MCF 10A (cell line): ENCODE results near the gene CPVL. TPM values are rescaled to one million over a fixed set of nuclear protein-coding genes. Genes with fewer than 3 reads are reported as not detected.

Experiments used
- BruUV-seq: library from RNA; stranded (reverse); fragments of 400-500 nt; replicated peaks from 2 replicates; lab custom pipeline; 2021; lab: Mats Ljungman, UMichigan
- CTCF ChIA-PET: fragments of 300-600 bp; sonication (Branson Sonifier 250); formaldehyde crosslinking; extraction: SDS; loops from one replicate; lab custom pipeline; 2021; ENCODE audit warnings: antibody characterized with exemption, inconsistent platforms; lab: Yijun Ruan, JAX
- POLR2A ChIA-PET: fragments of 300-600, 350-650 bp; sonication (Branson Sonifier 250); formaldehyde crosslinking; extraction: SDS; loops from one replicate; lab custom pipeline; 2020; ENCODE audit warnings: antibody characterized with exemption, inconsistent platforms; lab: Yijun Ruan, JAX
- DNase-seq: peaks from one replicate; pipeline ENCODE4 v3.0.0-alpha.2; 2018; ENCODE audit not compliant: unreplicated experiment
- H3K27ac Mint-ChIP-seq: one replicate; pipeline ENCODE4 v1.8.0; 2022; ENCODE audit warnings: mild to moderate bottlenecking, low read depth, mixed read lengths; ENCODE audit not compliant: unreplicated experiment
- H3K27me3 Mint-ChIP-seq: one replicate; pipeline ENCODE4 v1.8.0; 2022; ENCODE audit warnings: mixed read lengths; ENCODE audit not compliant: insufficient read depth, unreplicated experiment
- H3K36me3 Mint-ChIP-seq: one replicate; pipeline ENCODE4 v1.8.0; 2022; ENCODE audit warnings: mild to moderate bottlenecking, moderate library complexity, mixed read lengths; ENCODE audit not compliant: insufficient read depth, unreplicated experiment
- H3K4me1 Mint-ChIP-seq: one replicate; pipeline ENCODE4 v1.8.0; 2022; ENCODE audit warnings: mixed read lengths; ENCODE audit not compliant: insufficient read depth, unreplicated experiment
- H3K4me3 Mint-ChIP-seq: one replicate; pipeline ENCODE4 v1.8.0; 2022; ENCODE audit warnings: mild to moderate bottlenecking, moderate library complexity, mixed read lengths; ENCODE audit not compliant: unreplicated experiment
- H3K9me3 Mint-ChIP-seq: one replicate; pipeline ENCODE4 v1.8.0; 2022; ENCODE audit warnings: mixed read lengths; ENCODE audit not compliant: unreplicated experiment
- CTCF ChIP-seq: fragments of 200-600 bp; IDR thresholded peaks from one replicate; pipeline ENCODE4 v1.8.0; 2022; ENCODE audit warnings: antibody characterized with exemption, mild to moderate bottlenecking; ENCODE audit not compliant: unreplicated experiment
- intact Hi-C: fragments of 100-400 bp; cut with micrococcal nuclease; formaldehyde crosslinking; loops from 2 replicates; pipeline ENCODE4 v1.14.1; 2022
- total RNA-seq: library from RNA; stranded (reverse); gene quantifications from 2 replicates; pipeline ENCODE4 v1.2.3, GENCODE V29; 2022

CPVL gene
- total RNA-seq, 1 experiment from 2014 or later = 49.0 TPM

- Mint-ChIP-seq H3K4me1 (no peaks in the 10 kb centered on the region), H3K4me3 (no peak overlapping the region), H3K27me3 (no peaks in the 10 kb centered on the region), H3K9me3 (no peaks in the 10 kb centered on the region), H3K27ac (no peak overlapping the region), H3K36me3 (no peaks in the 10 kb centered on the region)
- ChIA-PET CTCF (interaction anchor here (0.6 kb wide), 1 partner anchor 33 kb away, joined by 3 read pairs; no protein-coding TSS in a partner anchor), POLR2A (no interaction called here)
- TF ChIP-seq CTCF = no peak
- no peak for DNase-seq
- intact Hi-C loops = no loop called here
- no TSS peak for BruUV-seq
These were observed 13.7 kb upstream of the CPVL start for GRCh38 chr7:29160080-29160479.

- Mint-ChIP-seq H3K36me3 (no peaks in the 10 kb centered on the region), H3K27ac (no peak overlapping the region), H3K9me3 (no peaks in the 10 kb centered on the region), H3K4me1 (no peaks in the 10 kb centered on the region), H3K27me3 (no peaks in the 10 kb centered on the region), H3K4me3 (no peak overlapping the region)
- no peak for DNase-seq
- BruUV-seq = no TSS peak
- ChIA-PET CTCF (interaction anchor here (2.6 kb wide), 1 partner anchor 30 kb away, joined by 11 read pairs; no protein-coding TSS in a partner anchor), POLR2A (no interaction called here)
- intact Hi-C loops = no loop called here
- TF ChIP-seq CTCF = no peak
These were observed 12.6 kb upstream of the CPVL start for GRCh38 chr7:29158795-29159423.

- intact Hi-C loops = no loop called here
- ChIA-PET POLR2A (interaction anchor here (0.5 to 0.8 kb wide), 3 partner anchors 9 to 39 kb away, joined by 3 to 4 read pairs (median 3); no protein-coding TSS in a partner anchor), CTCF (interaction anchor here (0.6 to 2.6 kb wide), 5 partner anchors 11 to 230 kb away, joined by 3 to 11 read pairs (median 3); partner anchors contain the start of gene CPVL)
- H3K36me3 Mint-ChIP-seq = peaks cover 5% of the 10 kb centered on the region
- no peaks in the 10 kb centered on the region for H3K4me1 Mint-ChIP-seq
- no TSS peak for BruUV-seq
- no peaks in the 10 kb centered on the region for H3K27me3 Mint-ChIP-seq
- no peak overlapping the region for H3K27ac Mint-ChIP-seq
- no peak for TF ChIP-seq CTCF
- H3K9me3 Mint-ChIP-seq = no peaks in the 10 kb centered on the region
- no peak overlapping the region for H3K4me3 Mint-ChIP-seq
- DNase-seq = no peak
These were observed 10.6 kb upstream of the CPVL start for GRCh38 chr7:29156907-29157452.

- no peak for TF ChIP-seq CTCF
- BruUV-seq = no TSS peak
- Mint-ChIP-seq H3K4me3 (no peak overlapping the region), H3K27ac (no peak overlapping the region), H3K9me3 (no peaks in the 10 kb centered on the region), H3K4me1 (no peaks in the 10 kb centered on the region), H3K27me3 (no peaks in the 10 kb centered on the region), H3K36me3 (peaks cover 5% of the 10 kb centered on the region)
- no peak for DNase-seq
- ChIA-PET CTCF (interaction anchor here (0.6 kb wide), 2 partner anchors 123 to 1088 kb away, joined by 3 read pairs; no protein-coding TSS in a partner anchor), POLR2A (interaction anchor here (0.6 to 1.8 kb wide), 2 partner anchors 13 to 23 kb away, joined by 4 to 5 read pairs; no protein-coding TSS in a partner anchor)
- intact Hi-C loops = no loop called here
These were observed 7.7 kb upstream of the CPVL start for GRCh38 chr7:29154076-29154475.
